Mesothelial cell of epicardium (in vitro differentiated cells): Measurements from ENCODE around the gene DEPDC1B. TPM values are rescaled to one million over a fixed set of nuclear protein-coding genes. Genes with fewer than 3 reads are reported as not detected.

Source experiments
- DNase-seq, 2 experiments: peaks; one replicate each; pipeline ENCODE4 v3.0.0; 2021; ENCODE audit warnings: low spot score in 2 of 2; ENCODE audit not compliant: unreplicated experiment in 2 of 2
- H3K27ac Mint-ChIP-seq: 2 replicates; pipeline ENCODE4 v1.8.0; 2021; ENCODE audit warnings: mixed read lengths
- H3K27me3 Mint-ChIP-seq: 2 replicates; pipeline ENCODE4 v1.8.0; 2021; ENCODE audit warnings: low read depth, mixed read lengths
- H3K36me3 Mint-ChIP-seq: 2 replicates; pipeline ENCODE4 v1.8.0; 2021; ENCODE audit warnings: mixed read lengths
- H3K4me1 Mint-ChIP-seq: 2 replicates; pipeline ENCODE4 v1.8.0; 2021; ENCODE audit warnings: mixed read lengths
- H3K4me3 Mint-ChIP-seq: 2 replicates; pipeline ENCODE4 v1.8.0; 2021; ENCODE audit warnings: mild to moderate bottlenecking, moderate library complexity, mixed read lengths
- H3K9me3 Mint-ChIP-seq: 2 replicates; pipeline ENCODE4 v1.8.0; 2021; ENCODE audit warnings: mixed read lengths
- total RNA-seq: library from RNA; stranded (reverse); gene quantifications from 3 replicates; pipeline ENCODE4 v1.2.1, GENCODE V29; 2021
- TF ChIP-seq, protein P1 (sequence below): fragments of 200-600 bp; sonication (generic); IDR thresholded peaks from one replicate; pipeline ENCODE4 v1.5.0; 2021; ENCODE audit warnings: antibody characterized with exemption; ENCODE audit not compliant: unreplicated experiment

Gene DEPDC1B
- total RNA-seq, 1 donor from 2014 or later, result 17.0 TPM

DNA sequence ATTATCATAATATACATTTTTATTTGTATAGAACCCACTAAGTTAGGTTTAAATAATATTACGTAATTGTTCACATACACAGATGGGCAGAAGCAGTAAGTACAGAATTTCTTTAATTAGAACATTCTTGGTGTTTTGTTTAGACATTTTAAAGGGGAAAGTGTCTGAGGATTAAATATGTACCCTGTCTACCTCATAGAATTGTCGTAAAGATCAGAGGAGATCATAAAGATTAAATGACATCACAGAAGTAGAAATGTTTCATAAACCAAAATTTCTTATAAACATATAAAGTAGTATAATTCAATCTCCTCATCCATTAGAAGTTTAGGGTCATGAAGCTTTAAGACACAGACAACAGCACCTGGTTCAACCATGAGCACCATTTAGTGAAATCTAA lies 20.1 kb downstream of the DEPDC1B start:
- no peak overlapping the region for H3K27ac Mint-ChIP-seq
- H3K4me3 Mint-ChIP-seq, result no peak overlapping the region
- peaks cover 19% of the 10 kb centered on the region for H3K36me3 Mint-ChIP-seq
- H3K9me3 Mint-ChIP-seq, result peaks cover 3% of the 10 kb centered on the region
- no peak for DNase-seq
- H3K27me3 Mint-ChIP-seq, result no peaks in the 10 kb centered on the region
- TF ChIP-seq, protein P1, sequence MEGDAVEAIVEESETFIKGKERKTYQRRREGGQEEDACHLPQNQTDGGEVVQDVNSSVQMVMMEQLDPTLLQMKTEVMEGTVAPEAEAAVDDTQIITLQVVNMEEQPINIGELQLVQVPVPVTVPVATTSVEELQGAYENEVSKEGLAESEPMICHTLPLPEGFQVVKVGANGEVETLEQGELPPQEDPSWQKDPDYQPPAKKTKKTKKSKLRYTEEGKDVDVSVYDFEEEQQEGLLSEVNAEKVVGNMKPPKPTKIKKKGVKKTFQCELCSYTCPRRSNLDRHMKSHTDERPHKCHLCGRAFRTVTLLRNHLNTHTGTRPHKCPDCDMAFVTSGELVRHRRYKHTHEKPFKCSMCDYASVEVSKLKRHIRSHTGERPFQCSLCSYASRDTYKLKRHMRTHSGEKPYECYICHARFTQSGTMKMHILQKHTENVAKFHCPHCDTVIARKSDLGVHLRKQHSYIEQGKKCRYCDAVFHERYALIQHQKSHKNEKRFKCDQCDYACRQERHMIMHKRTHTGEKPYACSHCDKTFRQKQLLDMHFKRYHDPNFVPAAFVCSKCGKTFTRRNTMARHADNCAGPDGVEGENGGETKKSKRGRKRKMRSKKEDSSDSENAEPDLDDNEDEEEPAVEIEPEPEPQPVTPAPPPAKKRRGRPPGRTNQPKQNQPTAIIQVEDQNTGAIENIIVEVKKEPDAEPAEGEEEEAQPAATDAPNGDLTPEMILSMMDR, result no peak
- H3K4me1 Mint-ChIP-seq, result no peaks in the 10 kb centered on the region

DNA sequence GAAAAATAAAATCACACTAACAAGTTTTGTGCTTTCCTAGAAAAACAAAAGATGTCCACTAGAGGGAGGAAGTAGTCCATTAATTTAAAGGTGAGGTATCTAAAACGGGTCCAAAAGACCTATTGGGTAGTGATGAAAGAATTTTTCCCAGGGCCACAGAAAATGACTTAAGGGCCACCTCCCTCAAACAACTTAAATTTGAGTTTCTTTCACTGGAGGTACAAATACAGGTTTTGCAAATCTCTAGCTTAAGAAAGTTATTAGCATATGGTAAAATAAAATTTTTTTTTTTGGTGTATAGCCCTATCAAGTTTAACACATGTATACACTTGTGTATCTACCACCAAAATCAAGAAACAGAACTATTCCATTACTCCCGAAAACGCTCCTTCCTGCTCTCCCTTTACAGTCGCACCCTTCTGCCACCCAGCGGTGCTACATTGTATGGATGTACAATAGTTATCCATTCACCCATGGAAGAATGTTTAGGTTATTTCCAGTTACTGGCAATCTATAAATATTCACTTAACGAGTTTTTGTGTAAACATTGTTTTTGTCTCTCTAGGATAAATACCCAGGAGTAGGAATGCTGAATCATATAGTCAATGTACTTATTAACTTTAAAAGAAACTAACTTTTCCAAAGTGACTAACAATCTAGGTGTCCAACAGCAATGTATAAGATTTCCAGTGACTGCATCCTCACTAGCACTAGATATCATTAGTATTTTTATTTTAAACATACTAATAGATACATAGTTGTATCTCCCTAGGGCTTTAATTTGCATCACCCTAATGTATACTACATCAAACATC lies 21.9 kb downstream of the DEPDC1B start:
- no peak for DNase-seq
- Mint-ChIP-seq H3K4me3 (no peak overlapping the region), H3K27ac (no peak overlapping the region), H3K27me3 (no peaks in the 10 kb centered on the region), H3K36me3 (peaks cover 8% of the 10 kb centered on the region), H3K4me1 (peaks cover 2% of the 10 kb centered on the region), H3K9me3 (no peaks in the 10 kb centered on the region)
- TF ChIP-seq, protein P1, result peak; percentile 85

- Mint-ChIP-seq H3K36me3 (no peaks in the 10 kb centered on the region), H3K27ac (no peak overlapping the region), H3K4me3 (no peak overlapping the region), H3K27me3 (no peaks in the 10 kb centered on the region), H3K9me3 (no peaks in the 10 kb centered on the region), H3K4me1 (peaks cover 5% of the 10 kb centered on the region)
- TF ChIP-seq, protein P1, result no peak
- DNase-seq, result no peak
These were observed 24.7 kb downstream of the DEPDC1B start for GRCh38 chr5:60675286-60675685.

GRCh38 chr5:60674251-60675069 lies 25.5 kb downstream of the DEPDC1B start:
- peaks cover 6% of the 10 kb centered on the region for H3K4me1 Mint-ChIP-seq
- no peak overlapping the region for H3K27ac Mint-ChIP-seq
- H3K36me3 Mint-ChIP-seq, result no peaks in the 10 kb centered on the region

DNA sequence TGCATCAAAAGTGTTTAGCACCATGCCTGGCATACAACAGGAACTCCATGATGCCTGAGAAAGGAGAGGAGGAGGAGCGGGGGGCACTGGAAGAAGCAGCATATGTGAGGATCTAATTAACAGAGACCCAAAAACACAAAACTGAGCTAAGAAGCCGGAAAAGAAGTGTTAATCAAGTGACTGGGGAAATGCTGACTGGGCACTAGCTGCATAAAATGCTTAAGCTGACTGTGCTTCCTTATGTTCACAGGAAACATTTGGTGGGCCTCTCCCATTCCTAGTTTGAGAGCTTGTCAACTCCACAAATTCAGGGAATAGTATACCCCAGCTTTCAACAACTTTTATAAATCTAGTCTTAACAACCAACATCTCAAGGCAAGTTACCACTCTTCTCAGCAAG lies 26.6 kb downstream of the DEPDC1B start:
- H3K4me3 Mint-ChIP-seq, result no peak overlapping the region

More at GRCh38 chr5:60674251-60675069, 25.5 kb downstream of the DEPDC1B start:
- Mint-ChIP-seq H3K27me3 (no peaks in the 10 kb centered on the region), H3K9me3 (no peaks in the 10 kb centered on the region), H3K4me3 (no peak overlapping the region)
- no peak for DNase-seq
- TF ChIP-seq, protein P1, result no peak

More for the DNA sequence above, 26.6 kb downstream of the DEPDC1B start:
- peaks cover 14% of the 10 kb centered on the region for H3K4me1 Mint-ChIP-seq
- H3K27ac Mint-ChIP-seq, result no peak overlapping the region
- TF ChIP-seq, protein P1, result no peak
- DNase-seq, result no peak
- H3K36me3 Mint-ChIP-seq, result no peaks in the 10 kb centered on the region
- no peaks in the 10 kb centered on the region for H3K27me3 Mint-ChIP-seq
- H3K9me3 Mint-ChIP-seq, result no peaks in the 10 kb centered on the region
